GM10847 (cell line): ENCODE data around the gene TTBK2.

ENCODE experiments used
- POLR2A ChIP-seq: IDR thresholded peaks from 2 replicates; pipeline ENCODE4 v1.6.1; 2011; ENCODE audit not compliant: insufficient read length; ENCODE audit errors: extremely low read depth

The TTBK2 gene

DNA sequence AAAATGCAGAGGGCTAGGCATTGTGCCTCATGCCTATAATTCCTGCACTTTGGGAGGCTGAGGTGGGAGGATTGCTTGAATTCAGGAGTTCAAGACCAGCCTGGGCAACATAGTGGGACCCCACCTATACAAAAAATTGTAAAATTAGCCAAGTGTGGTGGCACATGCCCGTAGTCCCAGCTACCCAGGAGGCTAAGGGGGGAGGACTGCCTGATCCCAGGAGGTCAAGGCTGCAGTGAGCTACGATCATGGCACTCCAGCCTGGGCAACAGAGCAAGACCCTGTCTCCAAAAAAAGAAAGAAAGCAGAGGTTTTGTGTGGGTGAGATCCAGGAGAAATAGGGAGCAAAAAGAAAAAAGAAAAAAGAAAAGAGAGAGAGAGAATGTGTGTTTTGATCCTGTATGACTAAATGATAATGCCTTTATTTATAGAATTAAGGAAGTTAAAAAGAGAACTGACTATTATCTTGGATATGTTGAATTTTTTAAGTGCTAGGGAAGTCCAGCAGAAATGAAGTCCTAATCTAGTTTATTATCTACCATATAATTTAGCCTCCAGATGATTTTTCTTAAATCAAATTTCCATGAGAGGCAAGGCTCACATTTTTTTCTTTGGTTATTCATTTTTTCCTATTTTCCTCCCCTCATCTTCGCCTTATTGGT, 4.8 kb downstream of the TTBK2 start:
- TF ChIP-seq POLR2A = no peak

- no peak for TF ChIP-seq POLR2A
Observed at GRCh38 chr15:42914728-42915497, 5.7 kb downstream of the TTBK2 start.

- TF ChIP-seq POLR2A = no peak
Observed at GRCh38 chr15:42911058-42911592, 9.5 kb downstream of the TTBK2 start.

DNA sequence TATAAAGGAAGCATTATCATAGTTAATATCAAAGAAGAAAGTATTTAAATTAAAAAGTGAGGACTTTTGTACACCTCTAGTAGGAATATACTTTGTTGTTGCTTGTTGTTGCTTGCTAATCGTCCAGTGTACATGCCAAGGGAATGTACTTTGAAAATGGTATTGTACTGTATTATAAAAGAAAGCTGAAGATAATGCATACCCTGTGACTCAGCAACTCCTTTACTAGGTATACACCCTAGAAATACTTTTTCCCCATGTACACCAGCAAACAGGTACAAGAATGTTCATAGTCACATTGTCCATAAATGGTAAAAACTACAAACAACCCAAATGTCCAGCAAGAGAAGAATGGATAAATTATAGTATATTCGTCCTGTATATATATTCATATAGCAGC, 12.0 kb downstream of the TTBK2 start:
- TF ChIP-seq POLR2A = no peak

GRCh38 chr15:42903388-42904324, 16.9 kb downstream of the TTBK2 start:
- TF ChIP-seq POLR2A = no peak

- TF ChIP-seq POLR2A = no peak
Observed at GRCh38 chr15:42891569-42891968, 29.0 kb downstream of the TTBK2 start.

- no peak for TF ChIP-seq POLR2A
Observed at GRCh38 chr15:42890161-42890913, 30.2 kb downstream of the TTBK2 start.

DNA sequence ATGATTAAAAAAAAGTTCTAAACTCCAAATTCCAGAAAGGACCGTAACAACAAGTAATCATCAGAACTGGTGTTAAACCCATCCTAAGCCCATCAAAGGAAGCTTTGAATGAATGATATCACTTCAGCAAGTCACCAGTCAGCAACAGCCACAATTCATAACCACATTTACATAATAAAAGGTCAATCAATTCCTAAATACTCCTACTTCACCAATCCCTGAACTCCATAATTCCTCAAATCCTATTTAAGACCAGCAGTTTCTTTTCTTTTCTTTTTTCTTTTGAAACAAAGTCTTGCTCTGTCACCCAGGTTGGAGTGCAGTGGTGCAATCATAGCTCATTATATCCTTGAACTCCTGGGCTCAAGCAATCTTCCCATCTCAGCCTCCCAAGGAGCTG, 40.5 kb downstream of the TTBK2 start:
- no peak for TF ChIP-seq POLR2A

GRCh38 chr15:42879443-42879842, 41.1 kb downstream of the TTBK2 start:
- no peak for TF ChIP-seq POLR2A

- no peak for TF ChIP-seq POLR2A
Observed at GRCh38 chr15:42876224-42876623, 44.4 kb downstream of the TTBK2 start.

GRCh38 chr15:42868683-42869082, 51.9 kb downstream of the TTBK2 start:
- TF ChIP-seq POLR2A = no peak

GRCh38 chr15:42863572-42864239, 56.9 kb downstream of the TTBK2 start:
- no peak for TF ChIP-seq POLR2A

GRCh38 chr15:42858999-42859789, 61.4 kb downstream of the TTBK2 start:
- TF ChIP-seq POLR2A = no peak

- TF ChIP-seq POLR2A = no peak
Observed at GRCh38 chr15:42858540-42858939, 62.0 kb downstream of the TTBK2 start.

DNA sequence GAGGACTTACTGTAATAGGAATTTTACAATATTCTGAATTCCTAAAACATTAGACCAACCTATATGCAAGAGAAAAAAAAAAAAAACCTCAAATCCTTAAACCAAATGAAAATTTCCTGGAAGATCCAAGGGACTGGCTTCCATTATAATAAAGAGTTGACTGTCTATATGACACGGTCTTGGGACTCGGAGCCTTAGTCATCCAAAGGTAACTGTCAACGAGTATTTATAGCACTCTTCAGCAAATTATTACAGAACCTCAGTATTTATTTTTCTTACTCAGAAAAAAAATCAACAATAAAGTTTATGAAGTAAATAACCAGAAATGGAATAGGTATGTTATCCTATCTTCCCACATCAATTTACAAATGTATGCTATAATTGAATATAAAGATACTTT, 66.0 kb downstream of the TTBK2 start:
- TF ChIP-seq POLR2A = no peak
